Measurements from ENCODE around the gene SLC4A5.

Gene SLC4A5

GRCh38 chr2:74252862-74253261 is 90.4 kb downstream of the SLC4A5 start:
- no peak overlapping the region for H3K9ac ChIP-seq (ENCODE audit: low read length)
- no peaks in the 10 kb centered on the region for H3K36me3 ChIP-seq (ENCODE audit: control insufficient read depth, insufficient read depth, low read length)
- H3K27ac ChIP-seq (ENCODE audit: low read depth, low read length) = no peak overlapping the region
- no peak overlapping the region for H3K4me3 ChIP-seq (ENCODE audit: low read length)
- H3K4me1 ChIP-seq (ENCODE audit: control insufficient read depth, insufficient read depth, low read length) = no peaks in the 10 kb centered on the region
- H3K27me3 ChIP-seq (ENCODE audit: control insufficient read depth, insufficient read depth, low read length) = no peaks in the 10 kb centered on the region

GRCh38 chr2:74252036-74252435 is 91.2 kb downstream of the SLC4A5 start:
- no peaks in the 10 kb centered on the region for H3K36me3 ChIP-seq (ENCODE audit: control insufficient read depth, insufficient read depth, low read length)
- no peak overlapping the region for H3K27ac ChIP-seq (ENCODE audit: low read depth, low read length)
- no peak overlapping the region for H3K9ac ChIP-seq (ENCODE audit: low read length)
- no peak overlapping the region for H3K4me3 ChIP-seq (ENCODE audit: low read length)
- H3K27me3 ChIP-seq (ENCODE audit: control insufficient read depth, insufficient read depth, low read length) = no peaks in the 10 kb centered on the region
- no peaks in the 10 kb centered on the region for H3K4me1 ChIP-seq (ENCODE audit: control insufficient read depth, insufficient read depth, low read length)

- Histone ChIP-seq H3K4me1 (ENCODE audit: control insufficient read depth, insufficient read depth, low read length) (no peaks in the 10 kb centered on the region), H3K9ac (ENCODE audit: low read length) (no peak overlapping the region), H3K27ac (ENCODE audit: low read depth, low read length) (no peak overlapping the region), H3K27me3 (ENCODE audit: control insufficient read depth, insufficient read depth, low read length) (no peaks in the 10 kb centered on the region), H3K4me3 (ENCODE audit: low read length) (no peak overlapping the region), H3K36me3 (ENCODE audit: control insufficient read depth, insufficient read depth, low read length) (no peaks in the 10 kb centered on the region)
Observed at GRCh38 chr2:74250189-74250631, 93.0 kb downstream of the SLC4A5 start.

- no peak overlapping the region for H3K27ac ChIP-seq (ENCODE audit: low read depth, low read length)
- no peak overlapping the region for H3K4me3 ChIP-seq (ENCODE audit: low read length)
- H3K36me3 ChIP-seq (ENCODE audit: control insufficient read depth, insufficient read depth, low read length) = no peaks in the 10 kb centered on the region
- no peaks in the 10 kb centered on the region for H3K4me1 ChIP-seq (ENCODE audit: control insufficient read depth, insufficient read depth, low read length)
- H3K9ac ChIP-seq (ENCODE audit: low read length) = no peak overlapping the region
- H3K27me3 ChIP-seq (ENCODE audit: control insufficient read depth, insufficient read depth, low read length) = no peaks in the 10 kb centered on the region
Observed at GRCh38 chr2:74249406-74250122, 93.7 kb downstream of the SLC4A5 start.

DNA sequence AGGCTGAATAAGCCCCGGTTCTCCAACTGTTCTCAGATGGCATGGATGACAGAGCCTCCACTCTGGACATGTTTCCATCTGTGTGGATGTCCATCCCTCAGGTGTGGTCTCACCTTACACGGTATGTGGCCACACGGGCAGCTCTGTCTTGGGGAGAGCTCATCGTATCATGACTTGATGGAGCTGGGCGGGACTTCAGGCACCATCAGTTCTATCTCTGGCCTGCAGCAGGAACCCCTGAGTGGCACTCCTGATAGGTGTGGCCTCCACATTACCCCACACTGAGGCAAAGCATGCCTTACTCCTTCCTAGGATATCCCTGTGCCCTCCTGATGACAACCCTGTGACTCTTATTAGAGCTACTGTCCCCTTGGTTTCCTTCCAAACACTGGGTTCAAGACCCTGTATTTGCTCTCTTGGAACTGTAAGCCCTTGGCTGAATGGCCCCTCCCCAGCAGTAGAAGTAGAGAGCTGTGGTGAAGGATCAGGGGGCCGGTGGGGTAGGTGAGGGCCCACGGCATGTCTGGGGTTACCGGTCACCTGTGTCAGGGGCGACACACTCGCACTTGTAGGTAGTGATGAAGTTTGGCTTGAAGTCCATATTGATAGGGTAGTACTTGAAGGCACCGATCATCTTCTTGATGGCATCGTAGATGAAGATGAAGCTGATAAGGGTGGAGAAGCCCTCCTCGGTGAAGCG is 96.6 kb downstream of the SLC4A5 start:
- no peaks in the 10 kb centered on the region for H3K4me1 ChIP-seq (ENCODE audit: control insufficient read depth, insufficient read depth, low read length)
- no peak overlapping the region for H3K9ac ChIP-seq (ENCODE audit: low read length)
- no peaks in the 10 kb centered on the region for H3K36me3 ChIP-seq (ENCODE audit: control insufficient read depth, insufficient read depth, low read length)
- no peaks in the 10 kb centered on the region for H3K27me3 ChIP-seq (ENCODE audit: control insufficient read depth, insufficient read depth, low read length)
- no peak overlapping the region for H3K27ac ChIP-seq (ENCODE audit: low read depth, low read length)
- H3K4me3 ChIP-seq (ENCODE audit: low read length) = no peak overlapping the region

- Histone ChIP-seq H3K27me3 (ENCODE audit: control insufficient read depth, insufficient read depth, low read length) (no peaks in the 10 kb centered on the region), H3K36me3 (ENCODE audit: control insufficient read depth, insufficient read depth, low read length) (no peaks in the 10 kb centered on the region), H3K4me1 (ENCODE audit: control insufficient read depth, insufficient read depth, low read length) (no peaks in the 10 kb centered on the region), H3K27ac (ENCODE audit: low read depth, low read length) (no peak overlapping the region), H3K4me3 (ENCODE audit: low read length) (no peak overlapping the region), H3K9ac (ENCODE audit: low read length) (no peak overlapping the region)
Observed at GRCh38 chr2:74244286-74244685, 98.9 kb downstream of the SLC4A5 start.

DNA sequence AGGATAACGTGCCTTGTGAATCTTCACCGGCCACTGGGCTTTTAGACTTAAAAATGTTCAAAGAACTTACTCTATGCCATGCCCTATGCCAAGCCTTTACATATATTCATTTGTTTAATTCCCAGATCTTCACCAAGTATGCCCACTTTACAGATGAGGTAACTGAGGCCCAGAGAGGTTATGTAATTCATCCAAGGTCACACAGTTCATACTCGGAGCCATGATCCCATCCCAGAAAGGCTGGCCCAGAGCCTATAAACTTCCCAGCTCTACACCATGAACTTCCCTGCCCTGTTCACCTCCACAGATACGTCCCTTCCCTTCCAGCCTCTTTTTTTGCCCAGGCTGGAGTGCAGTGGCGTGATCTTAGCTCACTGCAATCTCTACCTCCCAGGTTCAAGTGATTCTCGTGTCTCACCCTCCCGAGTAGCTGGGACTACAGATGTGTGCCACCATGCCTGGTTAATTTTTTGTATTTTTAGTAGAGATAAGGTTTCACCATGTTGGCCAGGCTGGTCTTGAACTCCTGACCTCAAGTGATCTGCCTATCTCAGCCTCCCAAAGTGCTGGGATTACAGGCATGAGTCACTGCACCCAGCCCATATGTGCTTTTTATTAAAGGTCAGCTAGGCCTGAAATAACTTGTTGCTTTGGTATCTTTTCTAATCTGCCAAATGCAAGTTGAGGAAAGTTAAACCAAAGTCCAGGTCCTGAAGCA is 100.7 kb downstream of the SLC4A5 start:
- Histone ChIP-seq H3K27ac (ENCODE audit: low read depth, low read length) (no peak overlapping the region), H3K4me1 (ENCODE audit: control insufficient read depth, insufficient read depth, low read length) (no peaks in the 10 kb centered on the region), H3K4me3 (ENCODE audit: low read length) (no peak overlapping the region), H3K36me3 (ENCODE audit: control insufficient read depth, insufficient read depth, low read length) (no peaks in the 10 kb centered on the region), H3K9ac (ENCODE audit: low read length) (no peak overlapping the region), H3K27me3 (ENCODE audit: control insufficient read depth, insufficient read depth, low read length) (no peaks in the 10 kb centered on the region)

- Histone ChIP-seq H3K9ac (ENCODE audit: low read length) (no peak overlapping the region), H3K4me1 (ENCODE audit: control insufficient read depth, insufficient read depth, low read length) (no peaks in the 10 kb centered on the region), H3K27me3 (ENCODE audit: control insufficient read depth, insufficient read depth, low read length) (no peaks in the 10 kb centered on the region), H3K27ac (ENCODE audit: low read depth, low read length) (no peak overlapping the region), H3K36me3 (ENCODE audit: control insufficient read depth, insufficient read depth, low read length) (no peaks in the 10 kb centered on the region), H3K4me3 (ENCODE audit: low read length) (no peak overlapping the region)
Observed at GRCh38 chr2:74239346-74239745, 103.9 kb downstream of the SLC4A5 start.

DNA sequence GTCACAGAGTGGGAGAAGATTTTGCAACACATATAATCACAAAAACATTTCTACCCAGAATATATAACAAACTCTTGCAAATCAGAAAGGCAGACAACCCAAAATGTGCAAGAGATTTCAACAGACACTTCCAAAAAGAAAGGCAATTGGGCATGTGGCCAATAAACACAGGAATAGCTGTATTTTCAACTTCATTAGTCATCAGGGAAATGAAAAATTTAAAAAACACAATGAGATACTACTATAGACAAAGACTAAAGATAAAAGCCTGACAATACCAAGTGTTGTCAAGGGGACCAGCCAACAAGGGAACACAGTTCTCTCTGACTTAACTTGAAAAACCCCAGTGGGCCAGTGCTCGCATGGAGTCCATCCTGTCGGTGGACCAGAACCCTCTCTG is 104.3 kb downstream of the SLC4A5 start:
- no peaks in the 10 kb centered on the region for H3K36me3 ChIP-seq (ENCODE audit: control insufficient read depth, insufficient read depth, low read length)
- H3K4me1 ChIP-seq (ENCODE audit: control insufficient read depth, insufficient read depth, low read length) = no peaks in the 10 kb centered on the region
- H3K27me3 ChIP-seq (ENCODE audit: control insufficient read depth, insufficient read depth, low read length) = no peaks in the 10 kb centered on the region
- H3K4me3 ChIP-seq (ENCODE audit: low read length) = no peak overlapping the region
- H3K27ac ChIP-seq (ENCODE audit: low read depth, low read length) = no peak overlapping the region
- H3K9ac ChIP-seq (ENCODE audit: low read length) = no peak overlapping the region

- Histone ChIP-seq H3K4me1 (ENCODE audit: control insufficient read depth, insufficient read depth, low read length) (no peaks in the 10 kb centered on the region), H3K36me3 (ENCODE audit: control insufficient read depth, insufficient read depth, low read length) (no peaks in the 10 kb centered on the region), H3K27me3 (ENCODE audit: control insufficient read depth, insufficient read depth, low read length) (no peaks in the 10 kb centered on the region), H3K4me3 (ENCODE audit: low read length) (no peak overlapping the region), H3K27ac (ENCODE audit: low read depth, low read length) (no peak overlapping the region), H3K9ac (ENCODE audit: low read length) (no peak overlapping the region)
Observed at GRCh38 chr2:74235041-74235440, 108.2 kb downstream of the SLC4A5 start.

DNA sequence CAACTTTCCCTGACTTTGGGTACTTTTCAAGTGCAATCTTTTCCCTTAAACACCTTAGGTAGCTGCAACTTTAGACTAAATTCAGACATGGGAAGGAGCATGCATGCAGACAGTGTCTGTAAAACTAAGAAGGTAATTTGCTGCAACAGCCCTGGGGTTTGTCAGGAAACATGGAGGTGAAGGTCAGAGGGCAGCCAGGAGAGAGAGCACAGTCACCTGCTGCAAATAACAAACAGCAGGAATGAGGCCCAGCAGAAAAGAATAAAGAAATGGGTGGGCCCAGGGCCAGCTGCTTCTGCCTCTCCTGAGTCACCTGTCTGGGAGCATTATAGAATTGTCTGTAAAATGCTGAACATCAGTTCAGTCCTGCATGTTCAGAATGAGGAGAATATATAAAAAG is 109.6 kb downstream of the SLC4A5 start:
- Histone ChIP-seq H3K27me3 (ENCODE audit: control insufficient read depth, insufficient read depth, low read length) (no peaks in the 10 kb centered on the region), H3K4me1 (ENCODE audit: control insufficient read depth, insufficient read depth, low read length) (no peaks in the 10 kb centered on the region), H3K36me3 (ENCODE audit: control insufficient read depth, insufficient read depth, low read length) (no peaks in the 10 kb centered on the region), H3K4me3 (ENCODE audit: low read length) (no peak overlapping the region), H3K27ac (ENCODE audit: low read depth, low read length) (no peak overlapping the region), H3K9ac (ENCODE audit: low read length) (no peak overlapping the region)

GRCh38 chr2:74232426-74232825 is 110.8 kb downstream of the SLC4A5 start:
- no peaks in the 10 kb centered on the region for H3K27me3 ChIP-seq (ENCODE audit: control insufficient read depth, insufficient read depth, low read length)
- H3K4me1 ChIP-seq (ENCODE audit: control insufficient read depth, insufficient read depth, low read length) = no peaks in the 10 kb centered on the region
- no peak overlapping the region for H3K9ac ChIP-seq (ENCODE audit: low read length)
- H3K36me3 ChIP-seq (ENCODE audit: control insufficient read depth, insufficient read depth, low read length) = no peaks in the 10 kb centered on the region
- H3K27ac ChIP-seq (ENCODE audit: low read depth, low read length) = no peak overlapping the region
- H3K4me3 ChIP-seq (ENCODE audit: low read length) = no peak overlapping the region

Data from rectal smooth muscle tissue (tissue), 1 donor.